Measurements from ENCODE around the gene ACOX1. TPM values are rescaled to one million over a fixed set of nuclear protein-coding genes. Genes with fewer than 3 reads are reported as not detected.

ACOX1 gene
- total and polyA plus RNA-seq, 2 of the 13 experiments (the other 11 are each of a cell fraction or from before 2014, with no cell fraction given), result 86.4 to 120 TPM

DNA sequence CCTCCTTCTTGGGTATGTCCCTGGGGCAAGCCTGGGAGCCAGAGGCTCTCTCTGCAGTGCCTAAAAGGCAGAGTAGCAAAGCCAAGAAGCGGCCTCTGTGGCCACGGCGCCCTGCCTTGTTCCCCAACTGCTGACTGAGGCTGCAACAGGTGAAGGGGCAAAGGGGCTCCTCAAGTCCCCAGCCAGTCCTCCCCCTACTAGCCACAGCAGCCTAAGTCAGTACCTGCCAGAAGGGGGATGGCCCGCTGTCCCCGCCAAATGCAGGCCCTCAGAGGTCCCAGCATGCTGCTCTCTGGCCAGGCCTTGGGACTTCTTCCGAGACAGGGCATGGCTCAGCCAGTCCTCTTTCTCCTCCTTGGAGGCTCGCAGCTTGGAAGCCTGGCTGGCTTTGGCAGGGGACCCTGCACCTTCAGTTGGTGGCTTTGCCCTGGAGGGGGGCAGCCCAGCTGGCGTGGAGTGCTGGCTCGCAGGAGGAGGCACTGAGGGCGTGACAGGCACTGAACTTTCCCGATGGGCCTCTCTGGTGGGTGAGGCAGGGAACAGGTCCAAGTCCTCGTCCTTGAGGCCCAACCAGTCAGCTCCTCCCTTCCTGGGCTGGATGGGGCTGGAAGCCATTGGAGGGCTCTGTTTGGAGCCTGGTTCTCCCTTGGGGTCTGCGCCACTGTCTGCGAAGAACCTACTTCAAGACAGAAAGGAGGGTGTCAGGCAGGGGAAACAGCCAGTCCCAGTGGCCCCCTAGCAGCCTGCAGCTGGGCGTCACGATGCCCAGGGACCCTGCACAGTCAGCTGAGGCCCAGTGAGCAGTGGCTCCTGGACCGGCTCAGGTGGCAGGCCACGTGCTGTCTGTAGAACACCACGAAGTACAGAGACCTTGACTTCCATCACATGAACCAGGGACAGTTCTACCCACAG lies 55.7 kb downstream of the ACOX1 start (continued):
- TF ChIP-seq, protein P1, sequence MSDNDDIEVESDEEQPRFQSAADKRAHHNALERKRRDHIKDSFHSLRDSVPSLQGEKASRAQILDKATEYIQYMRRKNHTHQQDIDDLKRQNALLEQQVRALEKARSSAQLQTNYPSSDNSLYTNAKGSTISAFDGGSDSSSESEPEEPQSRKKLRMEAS (IDR thresholded peaks at IDR 0.05), result peak; percentile 88
- TF ChIP-seq, protein P2, sequence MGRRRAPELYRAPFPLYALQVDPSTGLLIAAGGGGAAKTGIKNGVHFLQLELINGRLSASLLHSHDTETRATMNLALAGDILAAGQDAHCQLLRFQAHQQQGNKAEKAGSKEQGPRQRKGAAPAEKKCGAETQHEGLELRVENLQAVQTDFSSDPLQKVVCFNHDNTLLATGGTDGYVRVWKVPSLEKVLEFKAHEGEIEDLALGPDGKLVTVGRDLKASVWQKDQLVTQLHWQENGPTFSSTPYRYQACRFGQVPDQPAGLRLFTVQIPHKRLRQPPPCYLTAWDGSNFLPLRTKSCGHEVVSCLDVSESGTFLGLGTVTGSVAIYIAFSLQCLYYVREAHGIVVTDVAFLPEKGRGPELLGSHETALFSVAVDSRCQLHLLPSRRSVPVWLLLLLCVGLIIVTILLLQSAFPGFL (CRISPR knock-in tag; IDR thresholded peaks at IDR 0.05), result 0 out of 2 replicates have a peak, but pooled peaks have one; percentile 39
- TF ChIP-seq CHD2 (IDR thresholded peaks at IDR 0.05; ENCODE audit: low read depth, low read length) (no peak), ZFP90 (CRISPR knock-in tag; IDR thresholded peaks at IDR 0.05; ENCODE audit: borderline replicate concordance) (0 out of 2 replicates have a peak, but pooled peaks have one; percentile 64), CHCHD3 (CRISPR knock-in tag; IDR thresholded peaks at IDR 0.05) (0 out of 2 replicates have a peak, but pooled peaks have one; percentile 45), HNRNPLL (IDR thresholded peaks at IDR 0.05; ENCODE audit: low read depth, low read length, poor library complexity, severe bottlenecking) (peak; percentile 22), ZSCAN25 (CRISPR knock-in tag; IDR thresholded peaks at IDR 0.05) (peak; percentile 81), GABPB1 (CRISPR knock-in tag; IDR thresholded peaks at IDR 0.05) (peak; percentile 16; the same call in 1 of the 2 replicates), ZNF746 (CRISPR knock-in tag; IDR thresholded peaks at IDR 0.05) (no peak), MYC (CRISPR knock-in tag; IDR thresholded peaks at IDR 0.05; ENCODE audit: borderline replicate concordance) (peak; percentile 12; the same call in 1 of the 2 replicates), HNF4G (IDR thresholded peaks at IDR 0.05; ENCODE audit: borderline replicate concordance, low read depth, low read length) (no peak), HNF4G (CRISPR knock-in tag; IDR thresholded peaks at IDR 0.05; ENCODE audit: borderline replicate concordance, low read depth) (0 out of 2 replicates have a peak, but pooled peaks have one; percentile 14), ZNF768 (CRISPR knock-in tag; IDR thresholded peaks at IDR 0.05) (peak; percentile 10; the same call in 1 of the 2 replicates)
- TF ChIP-seq, protein P3, sequence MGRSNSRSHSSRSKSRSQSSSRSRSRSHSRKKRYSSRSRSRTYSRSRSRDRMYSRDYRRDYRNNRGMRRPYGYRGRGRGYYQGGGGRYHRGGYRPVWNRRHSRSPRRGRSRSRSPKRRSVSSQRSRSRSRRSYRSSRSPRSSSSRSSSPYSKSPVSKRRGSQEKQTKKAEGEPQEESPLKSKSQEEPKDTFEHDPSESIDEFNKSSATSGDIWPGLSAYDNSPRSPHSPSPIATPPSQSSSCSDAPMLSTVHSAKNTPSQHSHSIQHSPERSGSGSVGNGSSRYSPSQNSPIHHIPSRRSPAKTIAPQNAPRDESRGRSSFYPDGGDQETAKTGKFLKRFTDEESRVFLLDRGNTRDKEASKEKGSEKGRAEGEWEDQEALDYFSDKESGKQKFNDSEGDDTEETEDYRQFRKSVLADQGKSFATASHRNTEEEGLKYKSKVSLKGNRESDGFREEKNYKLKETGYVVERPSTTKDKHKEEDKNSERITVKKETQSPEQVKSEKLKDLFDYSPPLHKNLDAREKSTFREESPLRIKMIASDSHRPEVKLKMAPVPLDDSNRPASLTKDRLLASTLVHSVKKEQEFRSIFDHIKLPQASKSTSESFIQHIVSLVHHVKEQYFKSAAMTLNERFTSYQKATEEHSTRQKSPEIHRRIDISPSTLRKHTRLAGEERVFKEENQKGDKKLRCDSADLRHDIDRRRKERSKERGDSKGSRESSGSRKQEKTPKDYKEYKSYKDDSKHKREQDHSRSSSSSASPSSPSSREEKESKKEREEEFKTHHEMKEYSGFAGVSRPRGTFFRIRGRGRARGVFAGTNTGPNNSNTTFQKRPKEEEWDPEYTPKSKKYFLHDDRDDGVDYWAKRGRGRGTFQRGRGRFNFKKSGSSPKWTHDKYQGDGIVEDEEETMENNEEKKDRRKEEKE (IDR thresholded peaks at IDR 0.05), result no peak
- TF ChIP-seq, protein P4, sequence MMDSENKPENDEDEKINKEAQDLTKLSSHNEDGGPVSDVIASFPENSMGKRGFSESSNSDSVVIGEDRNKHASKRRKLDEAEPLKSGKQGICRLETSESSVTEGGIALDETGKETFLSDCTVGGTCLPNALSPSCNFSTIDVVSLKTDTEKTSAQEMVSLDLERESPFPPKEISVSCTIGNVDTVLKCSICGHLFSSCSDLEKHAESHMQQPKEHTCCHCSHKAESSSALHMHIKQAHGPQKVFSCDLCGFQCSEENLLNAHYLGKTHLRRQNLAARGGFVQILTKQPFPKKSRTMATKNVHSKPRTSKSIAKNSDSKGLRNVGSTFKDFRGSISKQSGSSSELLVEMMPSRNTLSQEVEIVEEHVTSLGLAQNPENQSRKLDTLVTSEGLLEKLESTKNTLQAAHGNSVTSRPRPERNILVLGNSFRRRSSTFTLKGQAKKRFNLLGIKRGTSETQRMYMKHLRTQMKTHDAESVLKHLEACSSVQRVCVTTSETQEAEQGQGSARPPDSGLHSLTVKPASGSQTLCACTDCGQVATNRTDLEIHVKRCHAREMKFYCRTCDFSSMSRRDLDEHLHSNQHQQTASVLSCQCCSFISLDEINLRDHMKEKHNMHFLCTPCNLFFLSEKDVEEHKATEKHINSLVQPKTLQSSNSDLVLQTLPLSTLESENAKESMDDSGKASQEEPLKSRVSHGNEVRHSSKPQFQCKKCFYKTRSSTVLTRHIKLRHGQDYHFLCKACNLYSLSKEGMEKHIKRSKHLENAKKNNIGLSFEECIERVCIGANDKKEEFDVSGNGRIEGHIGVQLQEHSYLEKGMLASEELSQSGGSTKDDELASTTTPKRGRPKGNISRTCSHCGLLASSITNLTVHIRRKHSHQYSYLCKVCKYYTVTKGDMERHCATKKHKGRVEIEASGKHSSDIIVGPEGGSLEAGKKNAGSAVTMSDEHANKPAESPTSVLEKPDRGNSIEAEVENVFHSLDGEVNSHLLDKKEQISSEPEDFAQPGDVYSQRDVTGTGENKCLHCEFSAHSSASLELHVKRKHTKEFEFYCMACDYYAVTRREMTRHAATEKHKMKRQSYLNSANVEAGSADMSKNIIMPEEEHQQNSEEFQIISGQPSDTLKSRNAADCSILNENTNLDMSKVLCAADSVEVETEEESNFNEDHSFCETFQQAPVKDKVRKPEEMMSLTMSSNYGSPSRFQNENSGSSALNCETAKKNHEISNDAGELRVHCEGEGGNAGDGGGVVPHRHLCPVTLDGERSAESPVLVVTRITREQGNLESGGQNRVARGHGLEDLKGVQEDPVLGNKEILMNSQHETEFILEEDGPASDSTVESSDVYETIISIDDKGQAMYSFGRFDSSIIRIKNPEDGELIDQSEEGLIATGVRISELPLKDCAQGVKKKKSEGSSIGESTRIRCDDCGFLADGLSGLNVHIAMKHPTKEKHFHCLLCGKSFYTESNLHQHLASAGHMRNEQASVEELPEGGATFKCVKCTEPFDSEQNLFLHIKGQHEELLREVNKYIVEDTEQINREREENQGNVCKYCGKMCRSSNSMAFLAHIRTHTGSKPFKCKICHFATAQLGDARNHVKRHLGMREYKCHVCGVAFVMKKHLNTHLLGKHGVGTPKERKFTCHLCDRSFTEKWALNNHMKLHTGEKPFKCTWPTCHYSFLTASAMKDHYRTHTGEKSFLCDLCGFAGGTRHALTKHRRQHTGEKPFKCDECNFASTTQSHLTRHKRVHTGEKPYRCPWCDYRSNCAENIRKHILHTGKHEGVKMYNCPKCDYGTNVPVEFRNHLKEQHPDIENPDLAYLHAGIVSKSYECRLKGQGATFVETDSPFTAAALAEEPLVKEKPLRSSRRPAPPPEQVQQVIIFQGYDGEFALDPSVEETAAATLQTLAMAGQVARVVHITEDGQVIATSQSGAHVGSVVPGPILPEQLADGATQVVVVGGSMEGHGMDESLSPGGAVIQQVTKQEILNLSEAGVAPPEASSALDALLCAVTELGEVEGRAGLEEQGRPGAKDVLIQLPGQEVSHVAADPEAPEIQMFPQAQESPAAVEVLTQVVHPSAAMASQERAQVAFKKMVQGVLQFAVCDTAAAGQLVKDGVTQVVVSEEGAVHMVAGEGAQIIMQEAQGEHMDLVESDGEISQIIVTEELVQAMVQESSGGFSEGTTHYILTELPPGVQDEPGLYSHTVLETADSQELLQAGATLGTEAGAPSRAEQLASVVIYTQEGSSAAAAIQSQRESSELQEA (CRISPR knock-in tag; IDR thresholded peaks at IDR 0.05; ENCODE audit: not compliant biosample characterization), result peak; percentile 27
